Activated CD4-positive, alpha-beta T cell treated with anti-CD3 and anti-CD28 coated beads for 48 hours (primary cell): Measurements from ENCODE around the gene EEF2KMT.
"Not testable (repeated sequence)": the region's sequence is repeated elsewhere in the genome, so short reads cannot be mapped to it uniquely, and the experiment has no call there.

Experiments
- DNase-seq: peaks from one replicate; pipeline ENCODE4 v3.0.0-alpha.2; 2020

Gene EEF2KMT

GRCh38 chr16:5069048-5069447 is 28.5 kb downstream of the EEF2KMT start:
- DNase-seq, result no peak

GRCh38 chr16:5066511-5066910 is 31.1 kb downstream of the EEF2KMT start:
- no peak for DNase-seq

GRCh38 chr16:5065813-5066212 is 31.8 kb downstream of the EEF2KMT start, which contains the start of gene C16orf89:
TSS of gene C16orf89 (minus strand) at chr16:5065956. CDS start at chr16:5065908, 48 bp downstream.
- no peak for DNase-seq

GRCh38 chr16:5065326-5065725 is 32.3 kb downstream of the EEF2KMT start:
- DNase-seq, result no peak

- DNase-seq, result no peak
Observed at GRCh38 chr16:5064915-5065314, 32.7 kb downstream of the EEF2KMT start.

GRCh38 chr16:5062790-5063765 is 34.5 kb downstream of the EEF2KMT start:
- DNase-seq, result no peak

GRCh38 chr16:5062051-5062450 is 35.5 kb downstream of the EEF2KMT start:
- no peak for DNase-seq

GRCh38 chr16:5060073-5060641 is 37.4 kb downstream of the EEF2KMT start:
- DNase-seq, result no peak

GRCh38 chr16:5059386-5060072 is 38.1 kb downstream of the EEF2KMT start:
- DNase-seq, result no peak

- DNase-seq, result no peak
Observed at GRCh38 chr16:5058476-5058875, 39.1 kb downstream of the EEF2KMT start.

- peak; percentile 68 for DNase-seq
Observed at GRCh38 chr16:5056352-5056751, 41.2 kb downstream of the EEF2KMT start.

- DNase-seq, result no peak
Observed at GRCh38 chr16:5054876-5055865, 42.4 kb downstream of the EEF2KMT start.

- DNase-seq, result no peak
Observed at GRCh38 chr16:5046914-5047313, 50.7 kb downstream of the EEF2KMT start.

- no peak for DNase-seq
Observed at GRCh38 chr16:5045499-5046115, 52.0 kb downstream of the EEF2KMT start.

GRCh38 chr16:5044581-5044980 is 53.0 kb downstream of the EEF2KMT start:
- not testable (repeated sequence) for DNase-seq

- DNase-seq, result no peak
Observed at GRCh38 chr16:5044011-5044540, 53.5 kb downstream of the EEF2KMT start.

GRCh38 chr16:5042574-5043171 is 54.9 kb downstream of the EEF2KMT start:
- DNase-seq, result no peak

- no peak for DNase-seq
Observed at GRCh38 chr16:5041600-5042133, 55.9 kb downstream of the EEF2KMT start.

GRCh38 chr16:5040451-5040850 is 57.1 kb downstream of the EEF2KMT start:
- no peak for DNase-seq

GRCh38 chr16:5036228-5037156 is 61.1 kb downstream of the EEF2KMT start:
- DNase-seq, result no peak
